ENCODE data around the gene OBP2A. TPM values are rescaled to one million over a fixed set of nuclear protein-coding genes. Genes with fewer than 3 reads are reported as not detected.

Gene OBP2A
- total RNA-seq, 1 donor from 2014 or later = not detected

DNA sequence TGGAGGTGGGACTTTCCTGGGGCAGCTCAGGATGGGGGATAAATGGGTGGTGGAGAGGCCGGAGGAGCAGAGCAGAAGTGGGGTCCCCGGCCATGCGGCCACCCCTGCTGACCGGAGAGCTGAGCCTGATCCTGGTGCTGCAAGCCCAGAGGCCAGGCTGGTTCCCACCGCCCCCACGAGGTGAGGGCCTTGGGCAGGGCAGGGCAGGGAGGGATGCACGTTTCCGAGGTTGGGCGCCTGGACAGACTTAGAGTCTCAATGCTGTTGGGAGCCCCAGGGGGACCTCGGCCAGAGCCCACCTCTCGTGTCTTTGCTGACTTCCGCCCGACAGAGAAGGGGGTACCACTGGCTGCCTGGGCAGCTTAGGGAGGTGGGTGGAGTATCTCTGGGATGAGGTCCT lies 5.5 kb downstream of the OBP2A start:
- no peak for DNase-seq (ENCODE audit: low read depth in 2 of 2)

GRCh38 chr9:135552021-135552697 lies 6.2 kb downstream of the OBP2A start:
- DNase-seq (ENCODE audit: low read depth in 2 of 2) = no peak

DNA sequence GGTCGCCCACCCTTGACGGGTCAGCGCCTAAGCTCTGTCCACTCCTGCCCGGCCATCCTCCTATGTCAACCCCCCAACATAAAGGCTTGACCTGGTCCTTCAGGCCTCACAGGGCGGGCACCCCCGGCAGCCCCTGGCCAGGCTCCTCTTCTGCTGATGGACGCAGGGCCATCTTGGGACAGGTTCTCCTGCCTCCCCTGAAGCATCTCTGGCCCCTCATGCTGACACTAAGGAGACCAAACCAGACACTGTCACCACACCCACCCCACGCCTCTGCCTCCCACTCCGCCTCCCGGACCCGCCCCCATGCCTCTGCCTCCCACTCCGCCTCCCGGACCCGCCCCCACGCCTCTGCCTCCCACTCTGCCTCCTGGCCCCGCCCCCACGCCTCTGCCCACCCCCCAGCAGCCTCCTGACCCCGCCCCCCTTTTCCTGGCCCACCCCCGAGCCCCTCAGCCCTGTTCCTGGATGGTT lies 6.8 kb downstream of the OBP2A start:
- no peak for DNase-seq (ENCODE audit: low read depth in 2 of 2)

DNA sequence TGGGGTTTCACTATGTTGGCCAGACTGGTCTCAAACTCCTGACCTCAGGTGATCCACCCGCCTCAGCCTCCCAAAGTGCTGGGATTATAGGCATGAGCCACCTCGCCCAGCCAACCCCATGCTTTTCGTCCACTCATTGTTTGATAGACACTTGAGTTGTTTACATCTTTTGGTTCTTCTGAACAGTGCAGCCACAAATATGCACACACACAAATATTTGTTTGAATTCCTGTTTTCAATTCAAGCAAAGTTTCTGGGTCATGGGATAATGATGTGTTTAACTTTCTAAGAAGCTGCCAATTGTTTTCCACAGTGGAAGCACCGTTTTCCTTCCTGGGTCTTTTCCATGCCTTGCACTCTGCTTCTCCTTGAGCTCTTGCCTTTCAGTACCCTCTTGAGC lies 8.8 kb downstream of the OBP2A start:
- no peak for DNase-seq (ENCODE audit: low read depth in 2 of 2)

DNA sequence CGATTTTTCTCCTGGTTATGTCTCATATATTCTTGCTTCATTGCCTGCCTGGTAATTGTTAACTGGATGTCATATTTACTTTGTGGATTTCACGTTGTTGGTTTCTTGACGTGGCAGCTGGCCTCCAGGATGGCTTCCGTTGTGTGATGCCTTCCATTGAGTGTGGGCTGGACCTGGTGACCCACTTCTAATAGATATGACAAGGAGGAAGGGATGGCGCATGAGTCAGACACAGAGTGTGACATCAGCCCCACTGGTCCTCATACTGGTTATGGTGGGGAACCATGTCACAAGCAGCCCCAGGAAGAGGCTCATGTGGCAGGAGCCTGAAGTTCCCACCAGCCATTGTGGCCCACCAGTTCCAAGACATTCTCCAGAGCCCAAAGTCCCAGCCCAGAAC lies 9.3 kb downstream of the OBP2A start:
- DNase-seq (ENCODE audit: low read depth in 2 of 2) = no peak

- no peak for DNase-seq (ENCODE audit: low read depth in 2 of 2)
Observed at GRCh38 chr9:135555910-135556309, 10.0 kb downstream of the OBP2A start.

DNA sequence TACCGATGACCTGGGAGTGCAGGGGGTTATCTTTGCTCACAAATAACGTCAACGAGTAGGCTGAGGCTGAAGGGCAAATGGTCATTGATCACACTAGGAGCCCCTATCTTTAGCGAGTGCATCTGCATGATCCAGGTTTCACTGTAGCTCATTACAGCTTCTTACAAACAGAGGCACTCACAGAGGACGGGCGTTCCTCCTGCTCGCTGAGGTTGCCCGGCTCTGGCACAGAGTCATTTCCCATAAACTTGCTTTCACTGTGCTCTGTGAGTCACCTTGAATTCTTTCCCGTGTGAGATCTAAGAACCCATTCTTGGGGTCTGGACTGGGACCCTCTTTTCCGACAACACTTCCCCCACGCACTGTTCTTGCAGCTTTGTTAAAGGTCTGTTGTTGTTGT lies 13.7 kb downstream of the OBP2A start:
- DNase-seq (ENCODE audit: low read depth in 2 of 2) = no peak

- no peak for DNase-seq (ENCODE audit: low read depth in 2 of 2)
Observed at GRCh38 chr9:135561391-135562234, 15.7 kb downstream of the OBP2A start, which contains the start of gene PAEP. PAEP (plus strand) TSS chr9:135561756.

- no peak for DNase-seq (ENCODE audit: low read depth in 2 of 2)
Observed at GRCh38 chr9:135562235-135562745, 16.4 kb downstream of the OBP2A start.

- no peak for DNase-seq (ENCODE audit: low read depth in 2 of 2)
Observed at GRCh38 chr9:135563039-135563476, 17.1 kb downstream of the OBP2A start.

GRCh38 chr9:135563858-135564257 lies 17.9 kb downstream of the OBP2A start:
- no peak for DNase-seq (ENCODE audit: low read depth in 2 of 2)

DNA sequence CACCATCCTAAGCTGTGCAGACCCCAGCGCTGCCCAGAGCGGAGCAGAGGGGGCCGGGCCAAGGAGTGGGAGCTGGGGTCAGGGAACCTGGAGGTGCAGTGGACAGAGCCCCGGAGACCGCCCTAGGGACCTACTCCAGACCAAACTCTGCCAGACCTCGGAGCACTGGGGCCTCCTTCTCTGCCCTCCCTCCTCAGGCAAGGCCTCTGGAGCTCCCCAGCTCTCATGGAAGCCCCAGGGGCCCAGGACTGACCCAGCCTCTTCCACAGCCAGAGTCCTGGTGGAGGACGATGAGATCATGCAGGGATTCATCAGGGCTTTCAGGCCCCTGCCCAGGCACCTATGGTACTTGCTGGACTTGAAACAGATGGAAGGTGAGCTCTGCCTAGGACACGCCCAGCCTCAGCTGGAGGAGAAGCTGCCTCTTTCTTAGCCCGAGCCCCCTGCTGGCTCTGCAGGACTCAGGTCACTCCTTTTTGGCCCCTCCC lies 19.3 kb downstream of the OBP2A start:
- DNase-seq (ENCODE audit: low read depth in 2 of 2) = no peak

GRCh38 chr9:135565636-135566035 lies 19.7 kb downstream of the OBP2A start:
- no peak for DNase-seq (ENCODE audit: low read depth in 2 of 2)

DNA sequence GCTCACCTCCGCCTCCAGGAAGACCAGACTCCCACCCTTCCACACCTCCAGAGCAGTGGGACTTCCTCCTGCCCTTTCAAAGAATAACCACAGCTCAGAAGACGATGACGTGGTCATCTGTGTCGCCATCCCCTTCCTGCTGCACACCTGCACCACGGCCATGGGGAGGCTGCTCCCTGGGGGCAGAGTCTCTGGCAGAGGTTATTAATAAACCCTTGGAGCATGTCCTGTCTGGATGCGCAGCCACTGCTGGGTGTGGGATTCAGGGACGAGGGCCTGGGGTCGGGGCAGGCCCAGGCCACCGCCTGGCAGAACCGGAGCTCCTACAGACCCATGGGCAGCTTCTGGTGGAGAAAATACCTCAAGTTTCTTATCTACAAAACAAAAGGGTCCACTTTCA lies 20.6 kb downstream of the OBP2A start:
- no peak for DNase-seq (ENCODE audit: low read depth in 2 of 2)

- DNase-seq (ENCODE audit: low read depth in 2 of 2) = no peak
Observed at GRCh38 chr9:135567311-135567710, 21.4 kb downstream of the OBP2A start.

GRCh38 chr9:135568026-135568425 lies 22.1 kb downstream of the OBP2A start:
- no peak for DNase-seq (ENCODE audit: low read depth in 2 of 2)

GRCh38 chr9:135570456-135570855 lies 24.5 kb downstream of the OBP2A start:
- DNase-seq (ENCODE audit: low read depth in 2 of 2) = no peak

DNA sequence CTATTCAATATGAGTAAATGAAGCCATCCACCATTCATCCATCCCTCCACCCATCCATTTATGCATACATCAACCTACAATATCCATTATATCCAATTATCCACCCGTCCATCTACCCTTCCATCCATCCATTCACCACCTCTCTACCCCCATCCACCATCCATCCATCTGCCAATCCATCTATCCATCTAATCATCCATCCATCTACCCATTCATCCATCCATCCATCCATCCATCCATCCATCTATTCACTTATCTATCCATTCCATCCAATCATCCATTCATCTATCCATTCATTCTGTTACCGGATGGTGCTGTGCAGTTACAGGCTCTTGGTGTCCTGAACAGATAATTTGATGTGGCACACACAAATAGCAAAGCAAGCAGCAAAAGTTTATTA lies 26.3 kb downstream of the OBP2A start:
- DNase-seq (ENCODE audit: low read depth in 2 of 2) = no peak

DNA sequence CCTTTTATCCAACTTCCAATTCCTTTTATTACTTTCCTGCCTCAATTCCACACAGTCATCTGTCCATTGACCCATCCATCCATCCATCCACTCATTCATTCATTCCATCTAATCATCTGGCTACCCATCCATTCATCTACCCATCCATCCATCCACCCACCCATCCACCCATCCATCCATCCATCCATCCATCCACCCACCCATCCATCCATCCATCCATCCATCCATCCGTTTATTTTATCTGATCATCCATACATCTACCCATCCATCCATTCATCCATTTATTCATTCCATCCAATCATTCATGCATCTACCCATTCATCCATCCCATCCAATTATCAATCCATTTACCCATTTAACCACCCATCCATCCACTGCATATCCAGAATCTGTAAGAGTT lies 27.2 kb downstream of the OBP2A start:
- DNase-seq (ENCODE audit: low read depth in 2 of 2) = no peak

- no peak for DNase-seq (ENCODE audit: low read depth in 2 of 2)
Observed at GRCh38 chr9:135574331-135574730, 28.4 kb downstream of the OBP2A start.

- no peak for DNase-seq (ENCODE audit: low read depth in 2 of 2)
Observed at GRCh38 chr9:135574943-135575342, 29.0 kb downstream of the OBP2A start.

DNA sequence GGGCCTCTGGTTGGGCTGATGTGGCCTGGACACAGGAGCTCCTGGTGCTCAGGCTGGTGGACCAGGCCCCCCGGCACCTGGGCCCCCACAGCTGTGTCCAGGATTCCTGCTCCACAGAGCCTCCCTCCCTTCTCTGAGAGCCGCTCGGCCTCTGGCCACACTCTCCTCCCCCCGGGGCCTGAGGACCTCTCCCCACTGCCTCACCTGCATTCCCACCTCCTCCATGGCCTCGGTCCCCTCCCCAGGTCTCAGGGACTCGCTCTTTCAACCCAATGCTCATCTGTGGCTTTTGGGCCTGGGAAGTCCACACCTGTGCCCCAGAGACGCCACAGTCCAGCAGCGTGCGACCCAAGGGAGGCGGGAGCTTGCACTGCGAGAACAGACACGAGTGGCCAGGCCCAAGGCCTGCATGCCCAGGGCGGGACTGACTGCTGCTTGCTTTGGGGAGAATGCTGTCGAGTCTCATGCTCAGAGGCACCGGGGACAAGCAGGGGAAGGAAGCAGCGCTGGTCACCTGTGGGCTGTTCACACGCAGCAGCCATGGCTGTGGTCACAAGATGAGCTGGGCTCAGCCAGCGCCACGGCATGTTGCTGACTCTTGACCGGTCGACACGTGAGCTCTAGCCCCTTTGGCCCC lies 30.2 kb downstream of the OBP2A start:
- DNase-seq (ENCODE audit: low read depth in 2 of 2) = no peak
